BLaER1 treated with 17β-estradiol and CSF1 and Interleukin-3, amounts not matched to agents 10 nM and 100 nM (cell line): Measurements from ENCODE around the gene VPS13D.

Experiments
- H3K27ac ChIP-seq, 11 experiments: shearing (Covaris generic); formaldehyde crosslinking; 2 replicates each; pipeline ENCODE4 v1.8.1; 2022
- H3K27me3 ChIP-seq, 11 experiments: shearing (Covaris generic); formaldehyde crosslinking; 2 replicates each; pipeline ENCODE4 v1.8.1; 2022
- H3K36me3 ChIP-seq, 11 experiments: shearing (Covaris generic); formaldehyde crosslinking; 2 replicates each; pipeline ENCODE4 v1.8.1; 2022
- H3K4me1 ChIP-seq, 10 experiments: shearing (Covaris generic); formaldehyde crosslinking; 2 replicates each; pipeline ENCODE4 v1.8.1; 2022
- H3K4me2 ChIP-seq, 11 experiments: shearing (Covaris generic); formaldehyde crosslinking; 2 replicates each; pipeline ENCODE4 v1.8.1; 2022
- H3K4me3 ChIP-seq, 10 experiments: shearing (Covaris generic); formaldehyde crosslinking; 2 replicates each; pipeline ENCODE4 v1.8.1; 2022
- H3K9ac ChIP-seq, 11 experiments: shearing (Covaris generic); formaldehyde crosslinking; 2 replicates each; pipeline ENCODE4 v1.8.1; 2022
- H3K9me3 ChIP-seq, 11 experiments: shearing (Covaris generic); formaldehyde crosslinking; replicated peaks in 1 of 11; 2 replicates each; pipeline ENCODE4 v1.8.1; 2022
- H4K20me1 ChIP-seq, 11 experiments: shearing (Covaris generic); formaldehyde crosslinking; 2 replicates each; pipeline ENCODE4 v1.8.1; 2022
- Cebpa-rat ChIP-seq, 11 experiments: shearing (Covaris generic); IDR thresholded peaks; 2 replicates each; pipeline ENCODE4 v1.8.1; 2022

The VPS13D gene

DNA sequence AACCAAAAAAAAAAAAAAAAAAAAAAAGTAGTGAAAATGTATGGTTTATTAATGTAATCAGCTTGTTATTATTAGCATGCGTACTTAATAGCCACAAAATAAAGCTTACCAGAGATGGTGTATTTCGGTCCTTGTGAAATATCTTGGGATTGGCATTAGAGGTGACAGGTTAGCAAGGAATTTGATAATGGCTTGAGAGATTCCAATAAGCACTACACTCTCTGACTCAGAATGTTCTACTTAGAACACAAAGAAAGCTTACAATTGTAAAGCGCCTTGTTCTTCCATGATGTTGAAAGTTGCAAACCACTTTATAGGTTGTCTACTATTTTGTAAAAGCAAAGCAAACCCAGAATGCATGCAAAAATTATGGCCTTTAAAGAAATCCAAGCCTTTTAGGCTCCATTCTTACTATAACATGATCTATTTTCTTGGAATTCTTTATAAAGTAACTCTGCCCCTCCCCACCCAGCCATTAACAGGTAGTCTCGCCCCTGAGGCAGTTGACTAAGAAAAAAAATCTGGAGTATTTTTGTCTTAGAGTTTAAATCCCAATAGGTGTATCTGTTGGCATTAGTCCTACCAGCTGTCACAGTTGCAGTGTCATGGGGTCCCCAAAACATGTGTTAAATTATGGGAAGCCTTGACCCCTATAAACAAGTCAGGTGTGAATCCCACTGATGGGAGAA is 259.0 kb downstream of the VPS13D start:
- TF ChIP-seq Cebpa-rat (IDR thresholded peaks at IDR 0.05), result no peak
- Histone ChIP-seq H3K36me3 (peaks cover 9 to 87% (median 31%) of the 10 kb centered on the region in 11 experiments; a peak in 18 of 22 replicates), H3K9me3 (peaks cover 0 to 11% (median 0%) of the 10 kb centered on the region in 11 experiments; a peak in 3 of 22 replicates), H3K4me2 (no peak overlapping the region), H3K27ac (no peak overlapping the region), H4K20me1 (peaks cover 0 to 7% (median 0%) of the 10 kb centered on the region in 11 experiments; a peak in 3 of 22 replicates), H3K9ac (no peak overlapping the region), H3K27me3 (no peaks in the 10 kb centered on the region; a peak in 1 of 22 replicates), H3K4me1 (peaks cover 11 to 30% (median 17%) of the 10 kb centered on the region in 10 experiments), H3K4me3 (no peak overlapping the region)

DNA sequence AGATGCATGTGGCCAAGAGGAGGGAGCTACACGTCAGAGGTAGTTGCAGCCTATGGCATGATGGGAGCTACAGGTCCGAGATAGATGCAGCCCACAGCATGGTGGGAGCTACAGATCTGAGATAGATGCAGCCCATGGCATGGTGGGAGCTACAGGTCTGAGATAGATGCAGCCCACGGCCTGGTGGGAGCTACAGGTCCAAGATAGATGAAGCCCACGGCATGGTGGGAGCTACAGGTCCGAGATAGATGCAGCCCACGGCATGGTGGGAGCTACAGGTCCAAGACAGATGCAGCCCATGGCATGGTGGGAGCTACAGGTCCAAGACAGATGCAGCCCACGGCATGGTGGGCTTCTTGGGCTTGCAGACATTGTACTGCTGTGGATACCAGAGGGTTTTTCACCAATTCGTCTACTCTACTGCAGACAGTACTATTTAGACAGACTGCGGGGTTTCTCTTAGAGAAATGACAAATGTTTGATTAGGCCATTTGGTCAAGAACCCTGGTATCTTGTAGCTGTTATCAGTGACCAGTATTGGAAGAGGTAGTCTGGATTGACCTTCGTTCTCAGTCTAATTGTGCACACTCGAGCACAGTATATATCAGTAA is 260.8 kb downstream of the VPS13D start:
- Histone ChIP-seq H3K4me2 (no peak overlapping the region), H4K20me1 (peaks cover 0 to 7% (median 0%) of the 10 kb centered on the region in 11 experiments; a peak in 3 of 22 replicates), H3K9me3 (peaks cover 0 to 11% (median 0%) of the 10 kb centered on the region in 11 experiments; a peak in 3 of 22 replicates), H3K4me1 (peaks cover 12 to 31% (median 18%) of the 10 kb centered on the region in 10 experiments), H3K36me3 (peaks cover 9 to 81% (median 28%) of the 10 kb centered on the region in 11 experiments; a peak in 18 of 22 replicates), H3K27me3 (no peaks in the 10 kb centered on the region; a peak in 1 of 22 replicates), H3K27ac (no peak overlapping the region), H3K4me3 (no peak overlapping the region), H3K9ac (no peak overlapping the region)
- TF ChIP-seq Cebpa-rat (IDR thresholded peaks at IDR 0.05), result no peak

DNA sequence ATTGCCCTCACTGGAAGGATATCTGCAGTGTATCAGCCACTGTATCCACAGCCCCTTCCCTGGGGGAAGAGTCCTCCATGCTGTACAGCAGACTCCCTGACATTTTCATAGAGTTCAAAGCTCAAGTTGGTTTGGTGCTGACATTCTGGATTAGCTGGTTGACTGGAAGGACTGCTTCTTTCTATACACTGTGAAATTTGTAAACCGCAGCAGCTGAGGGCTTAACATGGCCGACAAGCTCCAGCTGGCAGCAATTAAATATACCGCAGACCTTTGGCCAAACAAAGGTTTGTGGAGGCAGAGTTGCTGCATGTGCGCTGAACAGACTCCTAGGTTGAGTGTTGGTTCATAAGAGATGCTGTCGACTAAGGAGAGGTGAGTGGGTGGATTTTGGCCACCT is 261.8 kb downstream of the VPS13D start:
- Histone ChIP-seq H3K4me3 (no peak overlapping the region), H3K9me3 (peaks cover 0 to 11% (median 0%) of the 10 kb centered on the region in 11 experiments; a peak in 3 of 22 replicates), H3K36me3 (peaks cover 9 to 72% (median 28%) of the 10 kb centered on the region in 11 experiments; a peak in 17 of 22 replicates), H3K27me3 (no peaks in the 10 kb centered on the region), H3K4me1 (peaks cover 14 to 31% (median 18%) of the 10 kb centered on the region in 10 experiments), H3K27ac (no peak overlapping the region), H3K4me2 (no peak overlapping the region), H3K9ac (no peak overlapping the region), H4K20me1 (peaks cover 0 to 3% (median 0%) of the 10 kb centered on the region in 11 experiments; a peak in 2 of 22 replicates)
- TF ChIP-seq Cebpa-rat (IDR thresholded peaks at IDR 0.05), result no peak

GRCh38 chr1:12495725-12496124 is 265.9 kb downstream of the VPS13D start:
- Histone ChIP-seq H3K27ac (peak overlapping the region in 3 of 11 experiments; percentile 1 to 19 (median 4); a peak in 1 of 22 replicates), H3K36me3 (peaks cover 33 to 73% (median 54%) of the 10 kb centered on the region in 11 experiments), H3K4me2 (peak overlapping the region; percentile 10 to 64 (median 47); a peak in 18 of 22 replicates), H3K9ac (no peak overlapping the region), H3K9me3 (peaks cover 0 to 5% (median 0%) of the 10 kb centered on the region in 11 experiments; a peak in 2 of 22 replicates), H4K20me1 (no peaks in the 10 kb centered on the region; a peak in 1 of 22 replicates), H3K27me3 (no peaks in the 10 kb centered on the region), H3K4me1 (peaks cover 16 to 31% (median 25%) of the 10 kb centered on the region in 10 experiments), H3K4me3 (no peak overlapping the region)
- TF ChIP-seq Cebpa-rat (IDR thresholded peaks at IDR 0.05), result no peak

GRCh38 chr1:12496154-12496961 is 266.5 kb downstream of the VPS13D start:
- H3K4me3 ChIP-seq, result no peak overlapping the region
- peak overlapping the region in 3 of 11 experiments; percentile 2 to 19 (median 16); a peak in 1 of 22 replicates for H3K9ac ChIP-seq
- TF ChIP-seq Cebpa-rat (IDR thresholded peaks at IDR 0.05), result no peak
- peaks cover 16 to 31% (median 25%) of the 10 kb centered on the region in 10 experiments for H3K4me1 ChIP-seq
- 0 out of 22 replicates have a peak, but pooled peaks cover 0 to 4% (median 0%) of the 10 kb centered on the region in 11 experiments for H3K9me3 ChIP-seq
- H3K27me3 ChIP-seq, result no peaks in the 10 kb centered on the region
- H3K27ac ChIP-seq, result peak overlapping the region in 5 of 11 experiments; percentile 1 to 27 (median 21); a peak in 4 of 22 replicates
- peak overlapping the region; percentile 30 to 64 (median 47) for H3K4me2 ChIP-seq
- H4K20me1 ChIP-seq, result no peaks in the 10 kb centered on the region; a peak in 1 of 22 replicates
- peaks cover 29 to 72% (median 49%) of the 10 kb centered on the region in 11 experiments for H3K36me3 ChIP-seq

DNA sequence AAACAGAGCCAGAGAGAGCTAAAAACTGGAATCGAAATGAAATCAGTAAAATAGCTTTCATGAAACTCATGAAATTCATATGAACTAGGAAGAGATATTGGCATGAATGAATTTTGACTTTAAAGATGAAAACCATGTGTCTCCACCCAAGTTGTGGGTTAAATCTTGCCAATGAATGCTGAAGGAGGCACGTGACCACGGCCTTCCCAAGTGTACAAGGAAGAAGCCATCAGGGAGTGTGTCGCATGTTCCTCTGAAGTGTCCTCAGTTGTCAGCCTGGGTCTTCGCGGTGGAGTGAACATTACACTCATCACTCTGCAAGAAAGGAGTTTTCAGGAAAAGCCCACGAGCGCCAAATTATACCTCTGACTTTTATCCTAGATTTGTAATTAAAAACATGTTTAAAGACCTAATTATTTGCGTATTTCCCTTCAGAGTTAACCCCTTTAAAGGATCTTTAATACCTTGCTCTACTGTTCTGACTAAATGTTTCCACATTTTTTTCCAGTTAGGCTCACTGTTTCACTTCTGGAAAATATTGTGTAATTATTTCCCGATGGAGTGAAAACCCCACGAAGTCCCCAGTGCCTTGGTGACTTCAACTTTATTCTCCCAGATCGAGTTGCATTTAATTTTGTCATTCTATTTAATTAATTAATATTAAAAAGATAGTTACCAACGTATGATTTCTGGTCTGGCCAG is 269.9 kb downstream of the VPS13D start:
- peaks cover 16 to 38% (median 32%) of the 10 kb centered on the region in 10 experiments for H3K4me1 ChIP-seq
- H3K4me2 ChIP-seq, result peak overlapping the region in 5 of 11 experiments; percentile 11 to 32 (median 16); a peak in 7 of 22 replicates
- no peaks in the 10 kb centered on the region for H3K27me3 ChIP-seq
- H3K27ac ChIP-seq, result no peak overlapping the region
- H3K9ac ChIP-seq, result no peak overlapping the region
- peaks cover 29 to 76% (median 49%) of the 10 kb centered on the region in 11 experiments for H3K36me3 ChIP-seq
- no peaks in the 10 kb centered on the region for H3K9me3 ChIP-seq
- no peak overlapping the region for H3K4me3 ChIP-seq
- H4K20me1 ChIP-seq, result peaks cover 0 to 5% (median 0%) of the 10 kb centered on the region in 11 experiments; a peak in 1 of 22 replicates
- no peak for TF ChIP-seq Cebpa-rat (IDR thresholded peaks at IDR 0.05)

- H3K4me2 ChIP-seq, result no peak overlapping the region
- H3K9ac ChIP-seq, result no peak overlapping the region
- no peak overlapping the region for H3K4me3 ChIP-seq
These were observed 271.8 kb downstream of the VPS13D start for GRCh38 chr1:12501661-12502060.

More at GRCh38 chr1:12501661-12502060, 271.8 kb downstream of the VPS13D start:
- no peaks in the 10 kb centered on the region for H3K27me3 ChIP-seq
- no peaks in the 10 kb centered on the region for H3K9me3 ChIP-seq
- peaks cover 34 to 95% (median 68%) of the 10 kb centered on the region in 11 experiments for H3K36me3 ChIP-seq
- H3K27ac ChIP-seq, result no peak overlapping the region
- peaks cover 0 to 5% (median 0%) of the 10 kb centered on the region in 11 experiments; a peak in 1 of 22 replicates for H4K20me1 ChIP-seq
- TF ChIP-seq Cebpa-rat (IDR thresholded peaks at IDR 0.05), result no peak
- peaks cover 4 to 25% (median 20%) of the 10 kb centered on the region in 10 experiments for H3K4me1 ChIP-seq
